ENCODE results near the gene PSMC3.
"Not testable (repeated sequence)": the region's sequence is repeated elsewhere in the genome, so short reads cannot be mapped to it uniquely, and the experiment has no call there.

Gene PSMC3

DNA sequence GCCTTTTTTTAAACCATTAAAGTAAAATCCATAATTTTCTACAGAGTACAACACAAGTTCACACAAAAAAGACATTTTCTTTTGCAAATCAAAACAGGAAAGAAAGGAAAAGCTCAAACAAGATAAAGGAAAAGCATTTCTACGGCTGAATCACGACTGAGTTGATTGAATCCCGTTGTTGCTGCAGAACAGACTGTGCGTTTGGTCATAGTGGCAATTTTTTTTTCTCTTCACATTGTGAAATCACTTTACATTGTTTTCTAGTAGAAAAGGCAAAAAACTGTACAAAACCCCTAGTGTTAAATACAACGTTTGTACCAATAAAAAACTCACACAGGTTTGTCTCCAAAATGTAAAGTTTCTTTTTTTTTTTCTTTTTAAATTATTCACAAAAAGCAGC is 40.0 kb upstream of the PSMC3 start:
- TF ChIP-seq CTCF (conservative IDR thresholded peaks at IDR 0.05; ENCODE audit: low read depth, low read length), result no peak
- no peak for DNase-seq (ENCODE audit: low read depth)
- H3K4me3 ChIP-seq (ENCODE audit: low read length), result no peak overlapping the region

GRCh38 chr11:47464483-47464882 is 38.2 kb upstream of the PSMC3 start:
- H3K4me3 ChIP-seq (ENCODE audit: low read length), result no peak overlapping the region
- no peak for TF ChIP-seq CTCF (conservative IDR thresholded peaks at IDR 0.05; ENCODE audit: low read depth, low read length)
- DNase-seq (ENCODE audit: low read depth), result no peak

GRCh38 chr11:47461876-47462275 is 35.6 kb upstream of the PSMC3 start:
- H3K4me3 ChIP-seq (ENCODE audit: low read length), result no peak overlapping the region
- DNase-seq (ENCODE audit: low read depth), result no peak
- TF ChIP-seq CTCF (conservative IDR thresholded peaks at IDR 0.05; ENCODE audit: low read depth, low read length), result no peak

DNA sequence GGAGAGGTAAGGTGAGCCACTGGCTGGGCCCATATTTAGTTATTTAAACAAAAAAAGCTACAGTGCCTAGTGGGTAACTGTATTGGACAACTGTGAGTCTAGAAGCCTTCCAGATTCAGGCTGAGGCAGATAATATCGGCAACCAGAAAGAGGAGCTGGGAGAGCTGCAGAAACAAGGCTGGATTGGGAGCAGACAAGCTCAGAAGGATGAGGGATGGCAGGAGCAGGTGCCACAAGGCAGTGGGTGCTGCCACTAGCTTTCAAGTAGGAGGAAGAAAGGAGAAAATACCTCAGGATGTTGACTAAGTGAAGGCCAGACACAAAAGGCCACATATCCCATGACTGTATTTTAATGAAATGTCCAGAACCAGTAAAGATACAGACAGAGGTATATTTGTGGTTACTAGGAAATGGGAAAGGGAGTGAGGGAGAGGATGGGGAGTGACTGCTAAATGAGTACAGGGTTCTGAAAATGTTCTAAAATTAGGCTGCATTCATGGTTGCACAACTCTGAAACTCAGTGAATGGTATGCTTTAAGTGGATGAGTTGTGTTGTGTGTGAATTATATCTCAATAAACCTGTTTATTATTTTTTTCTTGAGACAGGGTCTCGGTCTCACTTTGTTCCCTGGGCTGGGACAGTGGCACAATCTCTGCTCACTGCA is 34.5 kb upstream of the PSMC3 start:
- no peak for DNase-seq (ENCODE audit: low read depth)
- H3K4me3 ChIP-seq (ENCODE audit: low read length), result no peak overlapping the region
- no peak for TF ChIP-seq CTCF (conservative IDR thresholded peaks at IDR 0.05; ENCODE audit: low read depth, low read length)

DNA sequence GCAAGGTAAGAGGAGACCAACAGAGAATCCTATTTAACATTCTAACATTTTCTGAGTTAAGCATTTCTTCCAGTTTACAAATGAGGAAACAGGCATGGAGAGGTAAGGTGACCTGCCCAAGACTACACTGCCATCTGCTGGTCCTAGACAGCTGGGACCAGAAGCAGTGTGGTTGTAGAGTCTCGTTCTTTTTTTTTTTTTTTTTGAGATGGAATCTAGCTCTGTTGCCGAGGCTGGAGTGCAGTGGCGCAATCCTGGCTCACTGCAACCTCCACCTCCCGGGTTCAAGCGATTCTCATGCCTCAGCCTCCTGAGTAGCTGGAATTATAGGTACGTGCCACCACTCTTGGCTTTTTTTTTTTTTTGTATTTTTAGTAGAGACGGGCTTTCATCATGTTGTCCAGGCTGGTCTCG is 28.0 kb upstream of the PSMC3 start:
- TF ChIP-seq CTCF (conservative IDR thresholded peaks at IDR 0.05; ENCODE audit: low read depth, low read length), result peak; percentile 92
- peak; percentile 49 for DNase-seq (ENCODE audit: low read depth)
- not testable (repeated sequence) for H3K4me3 ChIP-seq (ENCODE audit: low read length)

DNA sequence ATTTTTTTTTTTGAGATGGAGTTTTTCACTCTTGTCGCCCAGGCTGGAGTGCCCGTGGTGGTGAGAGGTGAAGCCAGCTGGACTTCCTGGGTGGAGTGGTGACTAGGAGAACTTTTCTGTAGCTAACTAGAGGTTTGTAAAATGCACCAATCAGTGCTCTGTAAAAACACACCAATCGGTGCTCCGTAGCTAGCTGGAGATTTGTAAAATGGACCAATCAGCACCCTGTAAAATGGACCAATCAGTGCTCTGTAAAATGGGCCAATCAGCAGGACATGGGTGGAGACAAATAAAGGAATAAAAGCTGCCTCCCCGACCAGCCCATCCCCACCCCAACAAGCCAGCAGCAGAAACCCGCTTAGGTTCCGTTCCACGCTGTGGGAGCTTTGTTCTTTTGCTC is 27.1 kb upstream of the PSMC3 start:
- TF ChIP-seq CTCF (conservative IDR thresholded peaks at IDR 0.05; ENCODE audit: low read depth, low read length), result no peak
- no peak overlapping the region for H3K4me3 ChIP-seq (ENCODE audit: low read length)
- no peak for DNase-seq (ENCODE audit: low read depth)

- TF ChIP-seq CTCF (conservative IDR thresholded peaks at IDR 0.05; ENCODE audit: low read depth, low read length), result no peak
- H3K4me3 ChIP-seq (ENCODE audit: low read length), result no peak overlapping the region
- DNase-seq (ENCODE audit: low read depth), result no peak
Observed at GRCh38 chr11:47451990-47452389, 25.8 kb upstream of the PSMC3 start.
